MM.1S (cell line): ENCODE results near the gene CEP192.

Source experiments
- CTCF ChIP-seq: fragments of 300-600 bp; sonication (generic); IDR thresholded peaks from 2 replicates; pipeline ENCODE4 v1.5.1; 2016; ENCODE audit warnings: antibody characterized with exemption, low read length, mixed read lengths
- EZH2 ChIP-seq: fragments of 300-600 bp; sonication (generic); optimal IDR thresholded peaks from 2 replicates; pipeline ENCODE3; 2017; ENCODE audit warnings: low read depth, mild to moderate bottlenecking, antibody characterized with exemption, low read length, mixed read lengths
- EZH2phosphoT487 ChIP-seq: fragments of 300-600 bp; sonication (generic); IDR thresholded peaks from 2 replicates; pipeline ENCODE4 v1.6.1; 2018; ENCODE audit warnings: antibody characterized with exemption, low read length

- TF ChIP-seq CTCF (no peak), EZH2phosphoT487 (no peak), EZH2 (no peak)
Measured at GRCh38 chr18:13161276-13161899, 170.2 kb downstream of the CEP192 start.
